Gastrocnemius medialis (tissue), 4 donors: ENCODE results near the gene DPT.

Experiments used
- CTCF ChIP-seq, 5 experiments: fragments of 450-650 bp in 3 of 5; fragments of 200-600 bp in 2 of 5; sonication (generic) in 2 of 5; IDR thresholded peaks in 4 of 5; conservative IDR thresholded peaks in 1 of 5; 1 replicate in 4 of 5; 2 replicates in 1 of 5; pipeline ENCODE4 v1.5.1; 2016 to 2019; ENCODE audit warnings: antibody characterized with exemption in 5 of 5, mild to moderate bottlenecking in 3 of 5, moderate library complexity in 3 of 5
- POLR2A ChIP-seq, 2 donors: fragments of 450-650 bp; IDR thresholded peaks; one replicate each; pipeline ENCODE4 v1.6.1; 2017; ENCODE audit warnings: antibody characterized with exemption in 2 of 2, mild to moderate bottlenecking in 2 of 2, moderate library complexity in 2 of 2

GRCh38 chr1:168698453-168698852, 30.6 kb downstream of the DPT start:
- no peak for TF ChIP-seq CTCF (IDR thresholded peaks at IDR 0.05 in 4 of 5, conservative IDR thresholded peaks at IDR 0.05 in 1 of 5)
- no peak for TF ChIP-seq POLR2A (IDR thresholded peaks at IDR 0.05)
